MM.1S (cell line): ENCODE measurements around the gene INSIG2.

Experiments used
- CTCF ChIP-seq: fragments of 300-600 bp; sonication (generic); IDR thresholded peaks from 2 replicates; pipeline ENCODE4 v1.5.1; 2016; ENCODE audit warnings: antibody characterized with exemption, low read length, mixed read lengths
- EZH2 ChIP-seq: fragments of 300-600 bp; sonication (generic); optimal IDR thresholded peaks from 2 replicates; pipeline ENCODE3; 2017; ENCODE audit warnings: low read depth, mild to moderate bottlenecking, antibody characterized with exemption, low read length, mixed read lengths
- EZH2phosphoT487 ChIP-seq: fragments of 300-600 bp; sonication (generic); IDR thresholded peaks from 2 replicates; pipeline ENCODE4 v1.6.1; 2018; ENCODE audit warnings: antibody characterized with exemption, low read length

GRCh38 chr2:118089139-118089800, 999 bp downstream of the INSIG2 start:
- TF ChIP-seq EZH2phosphoT487 (no peak), CTCF (peak; percentile 27), EZH2 (no peak)
